K562 (cell line): ENCODE measurements around the gene SUGT1.

ENCODE experiments used
- CAMTA2 ChIP-seq: fragments of 250-450 bp; sonication (Bioruptor Pico); conservative IDR thresholded peaks from 2 replicates; pipeline ENCODE4 v1.5.1; 2022
- CHD1 ChIP-seq: fragments of 200-600 bp; sonication (generic); IDR thresholded peaks from one replicate; pipeline ENCODE4 v1.6.1; 2012; ENCODE audit warnings: mild to moderate bottlenecking, moderate library complexity, low read length, inconsistent platforms
- HDGF ChIP-seq: fragments of 450-650 bp; IDR thresholded peaks from 2 replicates; pipeline ENCODE4 v1.6.1; 2016
- JUND ChIP-seq, 2 experiments: IDR thresholded peaks; 2 replicates in 1 of 2; 3 replicates in 1 of 2; pipeline ENCODE4 v1.6.1; 2011; ENCODE audit warnings: borderline replicate concordance in 2 of 2, low read depth in 2 of 2, low read length in 2 of 2, improper control_type of control experiment in 1 of 2, missing biosample characterization in 1 of 2, missing genetic modification characterization in 1 of 2, missing genetic modification reagents in 1 of 2
- MAX ChIP-seq: sonication (generic); formaldehyde crosslinking; IDR thresholded peaks from 2 replicates; pipeline ENCODE4 v1.9.0; 2022; ENCODE audit warnings: mild to moderate bottlenecking, missing genetic modification reagents
- MXI1 ChIP-seq: IDR thresholded peaks from 2 replicates; pipeline ENCODE4 v1.6.1; 2011; ENCODE audit warnings: low read depth, mild to moderate bottlenecking, improper control_type of control experiment, low read length
- NR2C1 ChIP-seq, 2 experiments: fragments of 450-650 bp; IDR thresholded peaks; 2 replicates each; pipeline ENCODE4 v1.6.1; 2017; ENCODE audit warnings: mild to moderate bottlenecking in 2 of 2, antibody characterized with exemption in 1 of 2, inconsistent platforms in 1 of 2, missing compliant biosample characterization in 1 of 2, missing genetic modification characterization in 1 of 2
- PATZ1 ChIP-seq: fragments of 250-450 bp; sonication (Bioruptor Pico); IDR thresholded peaks from 2 replicates; pipeline ENCODE4 v1.5.0; 2020; ENCODE audit warnings: mild to moderate bottlenecking, borderline replicate concordance
- RBM17 ChIP-seq: fragments of 200-400 bp; formaldehyde crosslinking; IDR thresholded peaks from 2 replicates; pipeline ENCODE4 v1.6.1; 2017; ENCODE audit warnings: low read depth, mild to moderate bottlenecking, low read length, borderline replicate concordance
- SMAD3 ChIP-seq: fragments of 450-650 bp; formaldehyde crosslinking; conservative IDR thresholded peaks from 2 replicates; pipeline ENCODE4 v1.4.0; 2020; ENCODE audit warnings: mild to moderate bottlenecking
- ZNF133 ChIP-seq: fragments of 250-450 bp; sonication (Bioruptor Pico); IDR thresholded peaks from 2 replicates; pipeline ENCODE4 v1.4.0; 2020; ENCODE audit warnings: mild to moderate bottlenecking
- TF ChIP-seq, protein P1 (sequence below): sonication (generic); formaldehyde crosslinking; IDR thresholded peaks from 2 replicates; pipeline ENCODE4 v1.8.1; 2023; ENCODE audit warnings: mild to moderate bottlenecking, missing genetic modification reagents
- TF ChIP-seq, protein P2 (sequence below), 3 experiments: IDR thresholded peaks in 2 of 3; conservative IDR thresholded peaks in 1 of 3; 2 replicates each; pipeline ENCODE4 v1.5.1; 2011 to 2012; ENCODE audit warnings: low read length in 3 of 3, mild to moderate bottlenecking in 3 of 3, control low read depth in 2 of 3, improper control_type of control experiment in 1 of 3, inconsistent platforms in 1 of 3, low read depth in 1 of 3, mixed read lengths in 1 of 3, moderate library complexity in 1 of 3; ENCODE audit not compliant: insufficient read depth in 2 of 3

DNA sequence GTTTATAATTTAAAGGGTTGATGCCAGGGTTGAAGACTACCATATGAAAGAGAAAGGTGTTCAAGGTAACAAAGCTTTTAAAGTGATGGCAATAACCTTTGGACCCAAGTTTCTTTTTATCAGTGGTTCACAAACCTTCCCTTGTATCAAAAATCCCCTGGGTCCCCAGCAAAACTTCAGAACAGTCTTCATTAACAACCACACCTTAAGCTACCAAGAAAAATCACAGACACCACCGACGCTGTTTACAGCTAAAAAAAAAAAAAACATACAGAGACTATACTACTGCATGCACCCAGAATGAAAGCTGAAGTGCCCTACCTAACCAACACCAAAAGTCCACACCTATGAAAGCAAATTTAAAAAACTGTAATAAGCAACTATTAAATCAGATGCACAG, 73.6 kb downstream of the SUGT1 start:
- TF ChIP-seq PATZ1 (no peak), CAMTA2 (no peak), RBM17 (no peak), JUND (IDR thresholded peaks at IDR 0.05; ENCODE audit: borderline replicate concordance, low read depth, low read length) (no peak), JUND (tag; IDR thresholded peaks at IDR 0.05; ENCODE audit: borderline replicate concordance, low read depth, low read length) (no peak), MAX (CRISPR knock-in tag) (no peak), SMAD3 (CRISPR knock-in tag) (no peak), ZNF133 (CRISPR knock-in tag) (no peak), MXI1 (no peak), NR2C1 (IDR thresholded peaks at IDR 0.05) (no peak), NR2C1 (tag; IDR thresholded peaks at IDR 0.05) (no peak), CHD1 (no peak), HDGF (no peak)
- TF ChIP-seq, protein P1, sequence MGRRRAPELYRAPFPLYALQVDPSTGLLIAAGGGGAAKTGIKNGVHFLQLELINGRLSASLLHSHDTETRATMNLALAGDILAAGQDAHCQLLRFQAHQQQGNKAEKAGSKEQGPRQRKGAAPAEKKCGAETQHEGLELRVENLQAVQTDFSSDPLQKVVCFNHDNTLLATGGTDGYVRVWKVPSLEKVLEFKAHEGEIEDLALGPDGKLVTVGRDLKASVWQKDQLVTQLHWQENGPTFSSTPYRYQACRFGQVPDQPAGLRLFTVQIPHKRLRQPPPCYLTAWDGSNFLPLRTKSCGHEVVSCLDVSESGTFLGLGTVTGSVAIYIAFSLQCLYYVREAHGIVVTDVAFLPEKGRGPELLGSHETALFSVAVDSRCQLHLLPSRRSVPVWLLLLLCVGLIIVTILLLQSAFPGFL (CRISPR knock-in tag), result no peak
- TF ChIP-seq, protein P2, sequence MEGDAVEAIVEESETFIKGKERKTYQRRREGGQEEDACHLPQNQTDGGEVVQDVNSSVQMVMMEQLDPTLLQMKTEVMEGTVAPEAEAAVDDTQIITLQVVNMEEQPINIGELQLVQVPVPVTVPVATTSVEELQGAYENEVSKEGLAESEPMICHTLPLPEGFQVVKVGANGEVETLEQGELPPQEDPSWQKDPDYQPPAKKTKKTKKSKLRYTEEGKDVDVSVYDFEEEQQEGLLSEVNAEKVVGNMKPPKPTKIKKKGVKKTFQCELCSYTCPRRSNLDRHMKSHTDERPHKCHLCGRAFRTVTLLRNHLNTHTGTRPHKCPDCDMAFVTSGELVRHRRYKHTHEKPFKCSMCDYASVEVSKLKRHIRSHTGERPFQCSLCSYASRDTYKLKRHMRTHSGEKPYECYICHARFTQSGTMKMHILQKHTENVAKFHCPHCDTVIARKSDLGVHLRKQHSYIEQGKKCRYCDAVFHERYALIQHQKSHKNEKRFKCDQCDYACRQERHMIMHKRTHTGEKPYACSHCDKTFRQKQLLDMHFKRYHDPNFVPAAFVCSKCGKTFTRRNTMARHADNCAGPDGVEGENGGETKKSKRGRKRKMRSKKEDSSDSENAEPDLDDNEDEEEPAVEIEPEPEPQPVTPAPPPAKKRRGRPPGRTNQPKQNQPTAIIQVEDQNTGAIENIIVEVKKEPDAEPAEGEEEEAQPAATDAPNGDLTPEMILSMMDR (IDR thresholded peaks at IDR 0.05 in 2 of 3, conservative IDR thresholded peaks at IDR 0.05 in 1 of 3; ENCODE audit: insufficient read depth in 2 of 3, low read depth in 1 of 3, low read length in 3 of 3), result no peak
